Upper lobe of left lung (tissue), 4 donors: Measurements from ENCODE around the gene N4BP2.

Experiments used
- CTCF ChIP-seq, 6 experiments: fragments of 450-650 bp in 4 of 6; fragments of 200-600 bp in 2 of 6; sonication (generic) in 2 of 6; IDR thresholded peaks; one replicate each; pipeline ENCODE4 v1.5.1; 2016 to 2019; ENCODE audit warnings: antibody characterized with exemption in 6 of 6
- POLR2A ChIP-seq, 4 donors: fragments of 450-650 bp; IDR thresholded peaks; one replicate each; pipeline ENCODE4 v1.5.1; 2016 to 2017; ENCODE audit warnings: antibody characterized with exemption in 4 of 4, mild to moderate bottlenecking in 2 of 4
- POLR2AphosphoS5 ChIP-seq, 2 donors: sonication (generic); formaldehyde crosslinking; IDR thresholded peaks; one replicate each; pipeline ENCODE4 v1.5.1; 2017; ENCODE audit warnings: antibody characterized with exemption in 2 of 2

GRCh38 chr4:40157436-40157835, 100.8 kb downstream of the N4BP2 start:
- TF ChIP-seq CTCF (IDR thresholded peaks at IDR 0.05) (no peak), POLR2A (IDR thresholded peaks at IDR 0.05) (no peak), POLR2AphosphoS5 (IDR thresholded peaks at IDR 0.05) (no peak)
